KBM-7 (cell line): ENCODE measurements around the gene SIAH1.
"Not testable (repeated sequence)": the region's sequence is repeated elsewhere in the genome, so short reads cannot be mapped to it uniquely, and the experiment has no call there.

Source experiments
- DNase-seq: peaks from one replicate; pipeline ENCODE4 v3.0.0-alpha.2; 2015
- in situ Hi-C: fragments of 300-500 bp; cut with MboI; formaldehyde crosslinking; loops from 2 replicates; pipeline ENCODE4 v1.14.3; 2020; ENCODE audit warnings: low sequenced_read_pairs, low pct_unique_long_range_greater_than_20kb, mixed read lengths

SIAH1 gene

DNA sequence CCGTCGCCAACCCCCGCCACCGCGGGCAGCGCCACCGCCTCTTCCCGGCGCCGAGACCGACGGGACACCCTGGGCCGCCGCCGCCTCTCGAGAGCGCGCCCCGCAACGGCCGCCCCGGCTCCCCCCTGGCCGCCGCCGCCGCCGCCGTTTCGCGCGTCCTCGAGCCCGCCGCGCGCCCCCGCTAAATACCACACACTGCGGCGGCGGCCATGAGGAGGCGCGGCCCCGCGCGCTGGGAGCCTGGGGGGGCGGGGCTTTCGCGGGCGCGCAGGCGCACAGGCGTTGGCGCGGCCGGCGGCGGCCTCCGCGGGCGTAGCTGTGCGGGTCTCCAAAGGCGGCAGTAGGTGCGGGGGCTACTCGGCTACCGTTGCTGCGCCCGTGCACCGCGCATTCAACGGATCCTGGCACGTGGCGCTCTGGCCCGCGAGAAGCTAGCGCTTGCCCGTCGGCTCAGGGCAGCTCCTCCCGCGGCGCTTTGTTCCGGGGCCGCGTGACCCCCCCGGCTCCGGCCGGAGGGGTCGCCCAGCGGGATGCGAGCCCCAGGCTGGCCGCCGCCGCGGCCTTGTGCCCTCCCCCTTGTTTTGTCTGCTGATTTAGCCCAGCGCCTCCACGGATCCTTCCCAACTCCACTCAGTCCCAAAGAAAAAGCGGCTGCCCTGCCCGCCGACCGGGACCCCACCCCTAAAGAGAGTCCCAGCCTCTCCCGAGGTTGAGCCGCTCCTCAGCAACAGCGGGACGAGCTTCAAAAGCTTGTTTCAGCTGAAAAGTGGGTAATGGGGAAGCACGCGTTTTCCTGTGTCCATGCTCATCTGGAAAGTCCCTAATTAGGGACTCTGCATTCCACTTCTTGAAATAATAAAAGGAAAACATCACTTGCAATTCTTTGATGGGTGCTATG lies at the start of gene SIAH1:
Gene SIAH1 (minus strand): TSS at position 161 of the 898 bp plus-strand sequence. CDS start 22,985 bp downstream, outside the sequence.
- peak; percentile 73 for DNase-seq
- in situ Hi-C loops: loop anchor here (25.0 kb wide), 1 partner anchor 227 kb away; the partner anchor contains the start of gene N4BP1

GRCh38 chr16:48434653-48435317 lies 49.6 kb upstream of the SIAH1 start:
- in situ Hi-C loops: no loop called here
- DNase-seq: peak; percentile 68

DNA sequence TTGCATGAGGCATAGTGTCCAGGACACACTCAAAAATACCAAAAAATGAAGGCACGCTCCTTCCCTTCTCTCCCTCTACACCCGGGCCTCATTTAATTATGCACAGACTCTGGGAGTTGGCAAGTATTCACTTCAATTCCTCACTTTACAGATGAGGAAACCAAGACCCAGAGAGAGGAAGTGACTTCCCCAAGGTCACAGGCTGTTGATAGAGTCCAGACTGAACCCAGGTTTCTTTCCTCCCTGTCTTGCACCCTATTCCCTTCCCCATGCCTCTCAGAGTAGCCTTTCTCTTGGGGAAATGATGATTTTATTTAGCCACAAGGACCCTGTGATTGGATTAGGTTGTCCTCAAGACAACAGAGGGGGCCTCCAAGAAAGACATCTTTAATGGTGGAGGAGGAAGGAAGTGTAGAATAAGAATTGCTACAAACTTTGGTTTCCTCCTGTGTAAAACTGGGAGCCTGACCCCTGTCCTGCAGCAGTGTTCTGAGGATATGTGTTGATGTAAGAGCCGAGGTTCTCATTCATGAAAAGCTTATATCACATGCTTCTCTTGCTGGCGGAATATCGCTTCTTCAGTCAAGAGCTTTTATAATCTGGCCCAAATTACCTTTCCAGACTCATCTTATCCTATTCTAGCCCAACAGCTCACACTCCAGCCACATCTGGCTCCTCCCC lies 48.8 kb upstream of the SIAH1 start:
- in situ Hi-C loops: no loop called here
- DNase-seq: peak; percentile 25

DNA sequence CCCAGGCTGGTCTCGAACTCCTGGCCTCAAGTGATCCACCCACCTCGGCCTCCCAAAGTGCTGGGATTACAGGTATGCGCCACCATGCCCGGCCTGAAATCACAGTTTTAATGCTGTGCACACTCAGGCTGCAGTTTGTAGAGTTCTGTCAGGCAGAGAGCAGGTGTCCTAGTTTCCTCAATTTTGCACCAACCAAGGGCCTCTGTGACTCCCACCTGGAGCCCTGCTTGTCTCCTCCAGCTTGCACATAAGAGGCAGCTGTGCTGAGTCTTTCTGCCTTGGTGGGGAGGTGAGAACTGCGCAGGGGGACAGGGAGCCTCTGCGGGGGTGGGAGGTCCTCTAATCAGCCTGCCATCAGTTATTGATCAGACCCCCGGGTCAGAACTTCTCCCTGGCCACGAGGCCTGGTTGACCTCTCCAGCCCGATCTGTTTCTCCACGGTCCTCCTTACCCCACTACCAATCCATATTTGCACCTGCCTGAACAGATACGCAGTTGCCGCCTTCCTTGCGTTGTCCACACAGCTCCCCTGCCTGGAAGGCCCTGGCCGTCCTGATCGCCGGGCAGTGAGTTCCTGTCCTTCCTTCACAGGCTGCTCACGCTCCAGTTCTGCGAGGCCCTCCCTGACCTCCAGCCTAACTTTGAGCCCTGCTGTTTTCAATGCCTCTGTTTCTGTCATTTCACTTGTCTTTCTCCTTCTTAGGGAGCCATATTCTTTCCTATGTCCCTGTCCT lies 48.1 kb upstream of the SIAH1 start:
- no peak for DNase-seq
- in situ Hi-C loops: no loop called here

- peak; percentile 82 for DNase-seq
- in situ Hi-C loops: no loop called here
These were observed 46.9 kb upstream of the SIAH1 start for GRCh38 chr16:48432136-48432535.

DNA sequence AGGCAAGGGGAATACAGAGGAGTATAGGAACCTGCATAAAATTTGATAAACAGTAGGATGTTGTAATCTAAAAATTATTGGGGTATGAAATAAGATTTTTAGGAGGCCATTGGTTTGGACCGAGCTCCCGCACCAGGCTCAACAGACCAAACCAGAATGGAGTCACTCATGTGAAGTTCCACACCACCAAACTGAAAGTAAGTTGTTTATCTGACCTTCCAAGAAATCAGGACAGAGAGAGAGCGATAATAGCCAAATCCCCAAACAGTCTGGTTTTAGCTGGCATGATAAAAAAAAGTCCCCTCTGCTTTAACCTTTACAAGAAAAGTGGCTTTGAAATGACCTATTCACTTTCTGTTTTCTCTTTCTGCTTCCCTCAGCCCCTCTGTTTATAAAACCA lies 45.7 kb upstream of the SIAH1 start:
- DNase-seq: no peak
- in situ Hi-C loops: no loop called here

- in situ Hi-C loops: no loop called here
- DNase-seq: no peak
These were observed 41.3 kb upstream of the SIAH1 start for GRCh38 chr16:48426244-48427141.

DNA sequence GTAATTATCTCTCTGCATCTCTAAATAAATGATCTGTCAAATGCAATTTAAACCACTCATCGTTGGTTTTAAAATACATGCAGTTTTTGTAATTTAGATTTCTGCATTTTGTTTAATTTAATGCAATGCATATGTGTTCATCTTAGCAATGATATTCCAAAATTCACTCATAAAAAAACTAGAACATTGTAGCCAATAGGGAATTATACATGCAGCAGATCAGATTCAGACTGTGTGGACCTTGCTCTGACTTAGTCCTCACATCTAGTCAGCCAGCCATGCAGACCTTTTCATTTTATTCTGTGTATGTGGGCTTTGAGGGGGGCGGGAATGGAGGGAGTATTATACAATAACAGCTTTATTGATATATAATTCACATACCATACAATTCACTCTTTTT lies 37.3 kb upstream of the SIAH1 start:
- no peak for DNase-seq
- in situ Hi-C loops: no loop called here

- in situ Hi-C loops: no loop called here
These were observed 36.5 kb upstream of the SIAH1 start for GRCh38 chr16:48421741-48422140.

GRCh38 chr16:48420437-48420836 lies 35.2 kb upstream of the SIAH1 start:
- no peak for DNase-seq
- in situ Hi-C loops: no loop called here

More at GRCh38 chr16:48421741-48422140, 36.5 kb upstream of the SIAH1 start:
- DNase-seq: no peak

- in situ Hi-C loops, DNase-seq: not testable (repeated sequence)
These were observed 31.4 kb upstream of the SIAH1 start for GRCh38 chr16:48416617-48417016.

DNA sequence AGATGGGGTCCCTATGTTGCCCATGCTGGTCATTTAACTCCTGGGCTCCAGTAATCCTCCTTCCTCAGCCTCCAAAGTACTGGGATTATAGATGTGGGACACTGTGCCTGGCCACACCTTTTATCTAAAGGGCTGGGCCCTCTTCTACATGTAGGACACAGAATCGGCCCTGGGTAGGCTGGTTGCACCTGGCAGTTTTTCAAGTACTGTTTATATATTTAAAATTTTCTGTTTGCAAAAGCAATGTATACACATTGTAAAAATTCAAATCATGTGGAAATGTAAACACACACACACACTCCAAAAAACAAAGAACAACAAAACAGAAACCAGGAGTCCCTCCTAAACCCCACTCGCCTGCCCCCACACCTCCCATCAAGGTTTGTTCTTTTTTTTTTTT lies 28.1 kb upstream of the SIAH1 start:
- in situ Hi-C loops: no loop called here
- DNase-seq: no peak

DNA sequence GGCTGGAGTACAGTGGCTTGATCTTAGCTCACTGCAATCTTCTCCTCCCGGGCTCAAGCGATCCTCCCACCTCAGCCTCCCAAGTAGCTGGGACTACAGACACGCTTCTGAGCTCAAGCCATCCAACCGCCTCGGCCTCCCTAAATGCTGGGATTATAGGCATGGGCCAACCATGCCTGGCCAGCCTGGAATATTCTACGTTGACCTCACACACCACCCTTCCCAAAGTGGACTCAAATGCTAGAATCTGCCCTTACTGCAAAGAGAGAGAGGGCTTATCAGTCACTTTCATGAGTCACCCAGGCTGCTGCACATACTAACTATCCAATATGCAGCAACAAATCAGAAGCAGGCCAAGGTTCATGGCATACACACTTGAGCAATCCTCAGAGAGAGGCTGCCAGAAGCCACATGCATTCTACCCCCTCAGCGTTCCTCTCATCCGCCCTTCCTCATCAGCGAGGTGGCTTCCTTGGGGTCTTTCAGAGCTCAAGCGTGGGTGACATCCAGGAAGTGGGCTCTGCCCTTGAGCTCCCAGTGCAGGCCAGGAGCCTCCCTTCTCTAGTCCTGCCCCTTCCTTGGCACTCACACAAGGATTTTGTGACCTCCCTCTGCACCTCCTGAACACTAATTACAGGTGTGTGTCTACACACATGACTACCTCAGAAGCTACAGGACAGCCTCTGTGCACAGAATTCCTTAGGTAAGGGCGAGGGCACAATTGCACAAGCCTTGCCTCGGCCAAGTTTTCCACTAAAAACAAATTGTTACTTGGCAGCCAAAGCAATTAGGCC lies 24.8 kb upstream of the SIAH1 start:
- DNase-seq: no peak
- in situ Hi-C loops: no loop called here

GRCh38 chr16:48408688-48409087 lies 23.5 kb upstream of the SIAH1 start:
- DNase-seq: peak; percentile 57
- in situ Hi-C loops: no loop called here

DNA sequence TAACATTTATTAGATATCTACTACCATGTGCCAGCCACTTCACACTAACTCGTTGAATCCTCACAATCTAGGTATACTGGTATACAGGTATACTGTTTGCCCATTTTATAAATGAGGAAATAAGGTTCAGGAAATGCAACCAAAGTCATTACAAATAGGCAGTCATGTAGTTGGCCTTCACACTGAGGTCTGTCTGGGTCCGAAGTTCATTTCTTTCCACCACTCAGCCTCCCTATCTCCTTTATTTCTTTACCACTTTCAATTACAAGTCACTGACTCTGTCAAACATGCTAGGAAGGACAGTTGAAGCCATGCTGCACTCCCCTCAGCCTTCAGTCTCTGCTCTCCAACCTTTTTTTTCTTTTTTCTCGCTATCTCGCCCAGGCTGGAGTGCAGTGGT lies 20.7 kb upstream of the SIAH1 start:
- in situ Hi-C loops: no loop called here
- DNase-seq: no peak

GRCh38 chr16:48405153-48405552 lies 19.9 kb upstream of the SIAH1 start:
- no peak for DNase-seq
- in situ Hi-C loops: no loop called here

- DNase-seq, in situ Hi-C loops: not testable (repeated sequence)
These were observed 17.3 kb upstream of the SIAH1 start for GRCh38 chr16:48402547-48402946.
